Heart left ventricle (tissue), 16 donors: ENCODE results near the gene HOXB8. TPM values are rescaled to one million over a fixed set of nuclear protein-coding genes. Genes with fewer than 3 reads are reported as not detected.

Experiments
- ATAC-seq, 4 donors: fragments of 200-7000 bp; cut with Tn5 transposase; one replicate each; pipeline ENCODE4 v1.9.1; 2020 to 2022; ENCODE audit warnings: moderate library complexity in 4 of 4, mild to moderate bottlenecking in 3 of 4, moderate number of reproducible peaks in 1 of 4
- DNase-seq, 5 donors: peaks; one replicate each; pipeline ENCODE4 v3.0.0-alpha.2; 2020
- H3K27ac ChIP-seq, 12 donors: fragments of 200-600 bp; sonication (generic) in 4 of 12; one replicate each; pipeline versions ENCODE4 v1.5.0 to v1.8.0; 2016 to 2022; ENCODE audit warnings: mild to moderate bottlenecking in 2 of 12
- H3K27me3 ChIP-seq, 9 donors: fragments of 200-600 bp; sonication (generic) in 2 of 9; one replicate each; pipeline versions ENCODE4 v1.5.1 to v1.8.0; 2016 to 2022; ENCODE audit warnings: mild to moderate bottlenecking in 3 of 9
- H3K36me3 ChIP-seq, 9 donors: fragments of 200-600 bp; sonication (generic) in 2 of 9; one replicate each; pipeline versions ENCODE4 v1.5.0 to v1.8.0; 2018 to 2022; ENCODE audit warnings: mild to moderate bottlenecking in 2 of 9
- H3K4me1 ChIP-seq, 12 donors: fragments of 200-600 bp; sonication (generic) in 4 of 12; one replicate each; pipeline versions ENCODE4 v1.5.0 to v1.8.0; 2016 to 2022; ENCODE audit warnings: mild to moderate bottlenecking in 3 of 12
- H3K4me3 ChIP-seq, 12 donors: fragments of 200-600 bp; sonication (generic) in 4 of 12; one replicate each; pipeline versions ENCODE4 v1.5.0 to v1.8.0; 2017 to 2022; ENCODE audit warnings: mild to moderate bottlenecking in 9 of 12, moderate library complexity in 4 of 12
- H3K9me3 ChIP-seq, 12 donors: fragments of 200-600 bp; sonication (generic) in 4 of 12; one replicate each; pipeline versions ENCODE4 v1.5.0 to v1.8.0; 2016 to 2022; ENCODE audit warnings: mild to moderate bottlenecking in 1 of 12
- POLR2A ChIP-seq, 2 donors: fragments of 450-650 bp; IDR thresholded peaks; one replicate each; pipeline ENCODE4 v1.6.1; 2017; ENCODE audit warnings: antibody characterized with exemption in 2 of 2, mild to moderate bottlenecking in 2 of 2, moderate library complexity in 2 of 2
- WGBS, 4 donors: extraction: QIAGEN DNeasy Blood & Tissue Kit in 2 of 4; methylation state at CpG; one replicate each; pipeline versions ENCODE4 v1.1.5 to v1.1.7; 2013 to 2018; 5-methylcytosine and 5-hydroxymethylcytosine counted together
- intact Hi-C, 10 donors: fragments of 100-400 bp; cut with DNase I; formaldehyde crosslinking; loops; one replicate each; pipeline versions ENCODE4 v1.11.1 to v1.14.2; 2022
- polyA plus RNA-seq, 2 donors: library from polyadenylated mRNA; stranded (reverse); fragments of 200-250 nt; gene quantifications; one replicate each; pipeline ENCODE4 v1.2.3, GENCODE V29; 2013
- total RNA-seq, 9 donors: library from RNA; depleted of rRNA in 2 of 9; stranded (reverse); fragments of >200 nt in 2 of 9; fragmentation: NEBNext Ultra II Directional in 3 of 9; extraction: Animal tissue kit (Norgen Biotek cat#: 25700) in 3 of 9; gene quantifications; one replicate each; pipeline versions ENCODE4 v1.1.0 to v1.2.4, GENCODE V29; 2016 to 2023
- TF ChIP-seq, protein P1 (sequence below), 12 donors: fragments of 200-600 bp; sonication (generic) in 4 of 12; IDR thresholded peaks; one replicate each; pipeline versions ENCODE4 v1.5.0 to v1.8.0; 2018 to 2022; ENCODE audit warnings: antibody characterized with exemption in 12 of 12, mild to moderate bottlenecking in 5 of 12
- donor health status: ischemic (EF 13 %, LVEDD 7.1; RV severe dilation, severe dysfunction).
- donor health status: healthy with polysubstance abuse.
- donor health status: DM: no; HTN: yes; CAD: no.
- donor health status: DM: no; HTN: no; CAD: no.
- donor health status: ischemic (EF 25% LVEDD 6.9; RV normal size, moderate dysfunction).
- donor health status: ischemic (EF 25% LVEDD 5.7; RV mildly dilated, moderate dysfunction).
- donor health status: healthy.
- donor health status: DM: yes; HTN: yes; CAD: no.
- donor health status: ischemic (EF 35%, LVEDD 5.7; RV mildly dilated, moderate dysfunction).
- donor health status: nonischemic (EF 11% LVEDD 7.7; RV severe dilation, severe dysfunction).
- donor health status: DM: yes; HTN: yes; CAD: no.
- donor health status: PGD.
- donor health status: ischemic (EF 29% LVEDD 5.4; RV normal size, mild dysfunction).
- donor health status: nonischemic (EF 23%, LVEDD 6.1; RV moderate dilation, normal function).

Gene HOXB8
- total and polyA plus RNA-seq, 11 donors, result not detected

DNA sequence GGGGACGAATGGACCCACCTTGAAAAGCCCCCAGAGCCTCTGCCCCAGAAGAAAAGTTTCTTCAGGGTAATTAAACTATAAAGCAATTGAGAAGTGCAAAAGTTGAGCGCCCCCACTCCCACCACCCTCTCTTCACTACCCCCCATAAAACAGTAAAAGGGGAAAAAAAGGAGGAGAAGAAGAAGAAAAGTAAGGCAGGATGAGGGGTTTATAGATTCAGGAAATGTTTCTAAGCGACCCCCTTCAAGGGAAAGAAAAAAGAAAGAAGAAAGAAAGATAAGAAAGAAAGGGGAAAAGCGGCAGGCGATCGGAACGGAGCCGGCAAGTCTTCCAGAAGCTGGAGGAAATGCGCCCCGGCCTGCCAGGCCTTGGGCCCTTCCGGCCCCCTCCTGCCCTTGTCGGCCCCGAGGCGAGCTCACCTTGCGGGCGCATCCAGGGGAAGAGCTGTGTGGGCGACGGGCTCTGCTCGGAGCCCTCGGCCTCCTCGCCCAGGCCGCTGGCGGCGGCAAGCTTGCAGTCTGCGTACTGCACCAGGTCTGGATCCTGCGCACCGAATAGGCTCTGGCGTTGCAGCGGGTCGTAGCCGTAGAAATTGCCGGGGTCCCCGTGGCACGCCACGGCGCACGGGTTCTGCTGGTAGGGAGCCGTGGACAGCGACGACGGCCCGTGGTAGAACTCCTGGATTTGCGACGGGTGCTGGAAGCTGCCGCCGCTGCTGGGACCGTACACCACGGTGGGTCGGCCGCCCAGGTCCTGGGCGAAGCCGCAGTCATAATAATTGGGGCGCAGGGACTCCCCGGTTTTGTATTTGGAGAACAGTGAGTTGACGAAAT, 1.0 kb downstream of the HOXB8 start:
- 2 to 7% (median 5%) methylated on average over 41 to 55 of the region's 55 CpGs for WGBS, 4 donors
- intact Hi-C loops, result loop anchor here in 9 of 10 donors (10.0 kb wide), 5 partner anchors 279 to 589 kb away; no protein-coding TSS in a partner anchor

DNA sequence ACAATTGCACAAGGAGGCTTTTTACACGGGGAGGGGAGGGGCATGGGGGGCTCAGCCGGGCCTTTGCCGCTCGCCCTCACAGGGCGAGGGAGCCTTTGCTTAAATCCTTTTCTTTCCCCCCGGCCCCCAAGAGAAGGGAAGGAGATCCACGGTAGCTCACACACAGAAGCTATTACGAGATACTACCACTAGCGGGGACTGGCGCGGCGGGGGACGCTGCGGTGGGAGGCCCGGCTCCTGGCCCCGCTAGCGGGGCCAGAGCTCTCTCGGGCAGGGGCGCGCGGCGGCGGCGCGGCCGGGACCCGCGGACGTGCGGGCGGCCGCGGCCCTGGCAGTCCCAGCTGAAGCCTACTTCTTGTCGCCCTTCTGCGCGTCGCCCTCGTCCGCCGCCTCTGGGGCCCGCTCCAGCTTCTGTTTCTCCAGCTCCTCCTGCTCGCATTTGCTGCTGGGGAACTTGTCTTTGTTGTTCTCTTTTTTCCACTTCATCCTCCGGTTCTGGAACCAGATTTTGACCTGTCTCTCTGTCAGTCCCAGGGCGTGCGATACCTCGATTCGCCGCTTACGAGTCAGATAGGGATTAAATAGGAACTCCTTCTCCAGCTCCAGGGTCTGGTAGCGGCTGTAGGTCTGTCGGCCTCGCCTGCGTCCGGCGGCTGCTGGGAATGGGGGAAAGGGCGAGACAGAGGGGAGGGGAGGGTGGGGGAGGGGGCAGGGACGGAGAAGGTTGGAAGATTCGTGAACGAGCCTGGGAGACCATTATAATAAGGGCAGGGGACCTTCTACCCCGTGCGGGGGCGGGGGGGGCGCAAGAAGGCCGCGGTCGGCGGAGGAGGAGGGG, 2.0 kb downstream of the HOXB8 start:
- Histone ChIP-seq H3K4me3 (peak overlapping the region in 6 of 12 donors; percentile 26 to 67 (median 33)), H3K36me3 (no peaks in the 10 kb centered on the region), H3K27ac (no peak overlapping the region), H3K27me3 (peaks cover 82 to 100% (median 98%) of the 10 kb centered on the region in 9 donors), H3K4me1 (peaks cover 0 to 50% (median 20%) of the 10 kb centered on the region in 12 donors), H3K9me3 (no peaks in the 10 kb centered on the region)
- intact Hi-C loops, result loop anchor here in 9 of 10 donors (10.0 kb wide), 5 partner anchors 278 to 588 kb away; no protein-coding TSS in a partner anchor
- no peak for DNase-seq
- TF ChIP-seq POLR2A (IDR thresholded peaks at IDR 0.05), result no peak
- TF ChIP-seq, protein P1, sequence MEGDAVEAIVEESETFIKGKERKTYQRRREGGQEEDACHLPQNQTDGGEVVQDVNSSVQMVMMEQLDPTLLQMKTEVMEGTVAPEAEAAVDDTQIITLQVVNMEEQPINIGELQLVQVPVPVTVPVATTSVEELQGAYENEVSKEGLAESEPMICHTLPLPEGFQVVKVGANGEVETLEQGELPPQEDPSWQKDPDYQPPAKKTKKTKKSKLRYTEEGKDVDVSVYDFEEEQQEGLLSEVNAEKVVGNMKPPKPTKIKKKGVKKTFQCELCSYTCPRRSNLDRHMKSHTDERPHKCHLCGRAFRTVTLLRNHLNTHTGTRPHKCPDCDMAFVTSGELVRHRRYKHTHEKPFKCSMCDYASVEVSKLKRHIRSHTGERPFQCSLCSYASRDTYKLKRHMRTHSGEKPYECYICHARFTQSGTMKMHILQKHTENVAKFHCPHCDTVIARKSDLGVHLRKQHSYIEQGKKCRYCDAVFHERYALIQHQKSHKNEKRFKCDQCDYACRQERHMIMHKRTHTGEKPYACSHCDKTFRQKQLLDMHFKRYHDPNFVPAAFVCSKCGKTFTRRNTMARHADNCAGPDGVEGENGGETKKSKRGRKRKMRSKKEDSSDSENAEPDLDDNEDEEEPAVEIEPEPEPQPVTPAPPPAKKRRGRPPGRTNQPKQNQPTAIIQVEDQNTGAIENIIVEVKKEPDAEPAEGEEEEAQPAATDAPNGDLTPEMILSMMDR (IDR thresholded peaks at IDR 0.05), result peak in 1 of 12 donors; percentile 12
- ATAC-seq, result peak in 2 of 4 donors; percentile 26 to 57
- WGBS, 4 donors, result 1 to 4% (median 2%) methylated on average over 40 to 67 of the region's 67 CpGs

More for the DNA sequence above, 1.0 kb downstream of the HOXB8 start:
- ATAC-seq (no peak), DNase-seq (no peak)
- Histone ChIP-seq H3K4me3 (peak overlapping the region in 1 of 12 donors; percentile 12), H3K4me1 (peaks cover 0 to 58% (median 20%) of the 10 kb centered on the region in 12 donors), H3K27ac (no peak overlapping the region), H3K36me3 (no peaks in the 10 kb centered on the region), H3K27me3 (peaks cover 81 to 100% (median 96%) of the 10 kb centered on the region in 9 donors), H3K9me3 (no peaks in the 10 kb centered on the region)
- TF ChIP-seq, protein P1 (IDR thresholded peaks at IDR 0.05), result no peak
- no peak for TF ChIP-seq POLR2A (IDR thresholded peaks at IDR 0.05)

DNA sequence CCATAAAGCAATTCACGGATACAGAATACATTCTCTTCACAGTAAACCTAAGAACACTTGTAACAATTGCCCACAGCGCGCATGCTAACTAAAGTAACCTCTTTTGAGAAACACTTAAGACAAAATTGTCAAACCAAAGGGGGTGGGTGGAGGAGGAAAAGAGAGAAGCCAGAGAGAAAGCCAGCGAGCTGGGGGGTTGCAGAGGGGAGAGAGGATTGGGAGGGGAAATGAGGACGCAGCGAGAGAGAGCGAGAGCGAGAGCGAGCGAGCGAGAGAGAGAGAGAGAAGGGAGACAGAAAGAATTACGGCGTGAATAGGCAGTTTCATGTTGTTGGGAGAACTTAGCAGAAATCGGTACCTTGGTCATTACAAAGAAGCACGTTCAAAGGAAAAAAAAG, 2.6 kb downstream of the HOXB8 start:
- DNase-seq (no peak), ATAC-seq (no peak)
- H3K27ac ChIP-seq, result no peak overlapping the region
- intact Hi-C loops, result loop anchor here in 9 of 10 donors (10.0 kb wide), 5 partner anchors 278 to 588 kb away; no protein-coding TSS in a partner anchor
- H3K9me3 ChIP-seq, result no peaks in the 10 kb centered on the region
- TF ChIP-seq POLR2A (IDR thresholded peaks at IDR 0.05), result no peak
- TF ChIP-seq, protein P1 (IDR thresholded peaks at IDR 0.05), result no peak
- WGBS, 4 donors, result 3 to 5% (median 3%) methylated on average over 15 of the region's 15 CpGs
- H3K4me1 ChIP-seq, result peaks cover 0 to 45% (median 18%) of the 10 kb centered on the region in 12 donors
- peaks cover 82 to 100% (median 98%) of the 10 kb centered on the region in 9 donors for H3K27me3 ChIP-seq
- H3K4me3 ChIP-seq, result peak overlapping the region in 5 of 12 donors; percentile 26 to 67 (median 39)
- H3K36me3 ChIP-seq, result no peaks in the 10 kb centered on the region
